Left lung (tissue), 10 donors: ENCODE results near the gene TCF7L2. TPM values are rescaled to one million over a fixed set of nuclear protein-coding genes. Genes with fewer than 3 reads are reported as not detected.

ENCODE experiments used
- ATAC-seq: fragments of 200-7000 bp; cut with Tn5 transposase; one replicate; pipeline ENCODE4 v1.9.1; 2020; ENCODE audit warnings: moderate library complexity
- DNase-seq, 4 donors: peaks; one replicate each; pipeline ENCODE4 v3.0.0-alpha.2; 2013 to 2020
- H3K27ac ChIP-seq, 2 donors: fragments of 200-600 bp; sonication (generic) in 1 of 2; one replicate each; pipeline versions ENCODE4 v1.5.0 to v1.8.0; 2020 to 2021
- H3K27me3 ChIP-seq, 2 donors: fragments of 200-600 bp; sonication (generic) in 1 of 2; one replicate each; pipeline versions ENCODE4 v1.5.0 to v1.8.0; 2020 to 2021
- H3K36me3 ChIP-seq, 2 donors: fragments of 200-600 bp; sonication (generic) in 1 of 2; one replicate each; pipeline versions ENCODE4 v1.5.0 to v1.8.0; 2020 to 2021
- H3K4me1 ChIP-seq, 2 donors: fragments of 200-600 bp; one replicate each; pipeline ENCODE4 v1.8.0; 2021
- H3K4me3 ChIP-seq, 2 donors: fragments of 200-600 bp; sonication (generic) in 1 of 2; one replicate each; pipeline versions ENCODE4 v1.5.0 to v1.8.0; 2020 to 2021; ENCODE audit warnings: mild to moderate bottlenecking in 1 of 2
- H3K9me3 ChIP-seq, 2 donors: fragments of 200-600 bp; sonication (generic) in 1 of 2; one replicate each; pipeline versions ENCODE4 v1.5.0 to v1.8.0; 2020 to 2021
- CTCF ChIP-seq, 2 donors: fragments of 200-600 bp; sonication (generic) in 1 of 2; IDR thresholded peaks; one replicate each; pipeline versions ENCODE4 v1.5.0 to v1.8.0; 2021; ENCODE audit warnings: antibody characterized with exemption in 2 of 2
- intact Hi-C, 2 donors: fragments of 100-400 bp; cut with DNase I; formaldehyde crosslinking; loops; one replicate each; pipeline versions ENCODE4 v1.11.2 to v1.14.2; 2022
- polyA plus RNA-seq, 6 donors: library from polyadenylated mRNA; unstranded; fragments of 120-200 nt; gene quantifications; one replicate each; pipeline ENCODE4 v1.2.1, GENCODE V29; 2013; ENCODE audit not compliant: insufficient read length in 6 of 6
- total RNA-seq, 2 donors: library from RNA; stranded (reverse); fragmentation: NEBNext Ultra II Directional; extraction: Animal tissue kit (Norgen Biotek cat#: 25700); gene quantifications; one replicate each; pipeline ENCODE4 v1.2.1, GENCODE V29; 2021
- donor health status: DM: no; HTN: yes; CAD: no.
- donor health status: DM: no; HTN: no; CAD: no.

TCF7L2 gene
- total and polyA plus RNA-seq, 8 donors: 25.1 to 54.9 (median 53.0) TPM

- ATAC-seq: no peak
- no peak for TF ChIP-seq CTCF (IDR thresholded peaks at IDR 0.05)
- Histone ChIP-seq H3K9me3 (no peaks in the 10 kb centered on the region), H3K4me3 (no peak overlapping the region), H3K4me1 (peaks cover 0 to 15% of the 10 kb centered on the region in 2 donors), H3K27ac (no peak overlapping the region), H3K36me3 (peaks cover 0 to 35% of the 10 kb centered on the region in 2 donors), H3K27me3 (no peaks in the 10 kb centered on the region)
- intact Hi-C loops: no loop called here
- peak in 1 of 4 donors; percentile 74 for DNase-seq
Observed at GRCh38 chr10:113165673-113166072, 215.6 kb downstream of the TCF7L2 start.

GRCh38 chr10:113167702-113168101, 217.7 kb downstream of the TCF7L2 start:
- no peak overlapping the region for H3K4me3 ChIP-seq
- intact Hi-C loops: no loop called here
- peaks cover 0 to 19% of the 10 kb centered on the region in 2 donors for H3K36me3 ChIP-seq
- H3K4me1 ChIP-seq: peaks cover 0 to 11% of the 10 kb centered on the region in 2 donors
- TF ChIP-seq CTCF (IDR thresholded peaks at IDR 0.05): no peak
- H3K9me3 ChIP-seq: no peaks in the 10 kb centered on the region
- no peak for ATAC-seq
- DNase-seq: no peak
- no peak overlapping the region for H3K27ac ChIP-seq
- no peaks in the 10 kb centered on the region for H3K27me3 ChIP-seq

GRCh38 chr10:113168584-113168983, 218.5 kb downstream of the TCF7L2 start:
- intact Hi-C loops: no loop called here
- no peak for TF ChIP-seq CTCF (IDR thresholded peaks at IDR 0.05)

GRCh38 chr10:113169111-113169510, 219.1 kb downstream of the TCF7L2 start:
- H3K27me3 ChIP-seq: no peaks in the 10 kb centered on the region
- intact Hi-C loops: no loop called here
- peaks cover 0 to 19% of the 10 kb centered on the region in 2 donors for H3K36me3 ChIP-seq
- DNase-seq (no peak), ATAC-seq (no peak)
- no peak overlapping the region for H3K27ac ChIP-seq
- H3K9me3 ChIP-seq: no peaks in the 10 kb centered on the region
- no peak for TF ChIP-seq CTCF (IDR thresholded peaks at IDR 0.05)
- H3K4me1 ChIP-seq: peaks cover 0 to 4% of the 10 kb centered on the region in 2 donors
- no peak overlapping the region for H3K4me3 ChIP-seq

More at GRCh38 chr10:113168584-113168983, 218.5 kb downstream of the TCF7L2 start:
- DNase-seq: no peak
- no peak overlapping the region for H3K4me3 ChIP-seq
- H3K27me3 ChIP-seq: no peaks in the 10 kb centered on the region
- ATAC-seq: no peak
- no peak overlapping the region for H3K27ac ChIP-seq
- peaks cover 0 to 19% of the 10 kb centered on the region in 2 donors for H3K36me3 ChIP-seq
- H3K4me1 ChIP-seq: peaks cover 0 to 4% of the 10 kb centered on the region in 2 donors
- no peaks in the 10 kb centered on the region for H3K9me3 ChIP-seq

- H3K4me3 ChIP-seq: no peak overlapping the region
- H3K4me1 ChIP-seq: peaks cover 0 to 4% of the 10 kb centered on the region in 2 donors
- no peak for ATAC-seq
- H3K36me3 ChIP-seq: peaks cover 0 to 17% of the 10 kb centered on the region in 2 donors
- H3K27ac ChIP-seq: no peak overlapping the region
- no peaks in the 10 kb centered on the region for H3K9me3 ChIP-seq
- no peaks in the 10 kb centered on the region for H3K27me3 ChIP-seq
- TF ChIP-seq CTCF (IDR thresholded peaks at IDR 0.05): no peak
- intact Hi-C loops: no loop called here
- no peak for DNase-seq
Observed at GRCh38 chr10:113169853-113170460, 219.9 kb downstream of the TCF7L2 start.
